Neuron (in vitro differentiated cells): ENCODE measurements around the gene LDAH.

Experiments
- H2AFZ ChIP-seq: one replicate; pipeline ENCODE4 v1.6.1; 2013; ENCODE audit warnings: low read depth, mild to moderate bottlenecking, inconsistent platforms, low read length, moderate library complexity
- H3K27me3 ChIP-seq: one replicate; pipeline ENCODE4 v1.6.1; 2013; ENCODE audit warnings: low read length; ENCODE audit not compliant: insufficient read depth
- H3K36me3 ChIP-seq: one replicate; pipeline ENCODE4 v1.6.1; 2013; ENCODE audit warnings: low read length; ENCODE audit not compliant: insufficient read depth
- H3K4me1 ChIP-seq: one replicate; pipeline ENCODE4 v1.6.1; 2013; ENCODE audit warnings: low read length; ENCODE audit not compliant: insufficient read depth
- H3K4me3 ChIP-seq: 2 replicates; pipeline ENCODE4 v1.5.1; 2013; ENCODE audit warnings: mild to moderate bottlenecking, low read length, moderate library complexity
- H3K9me3 ChIP-seq: one replicate; pipeline ENCODE4 v1.6.1; 2013; ENCODE audit warnings: low read length

LDAH gene

DNA sequence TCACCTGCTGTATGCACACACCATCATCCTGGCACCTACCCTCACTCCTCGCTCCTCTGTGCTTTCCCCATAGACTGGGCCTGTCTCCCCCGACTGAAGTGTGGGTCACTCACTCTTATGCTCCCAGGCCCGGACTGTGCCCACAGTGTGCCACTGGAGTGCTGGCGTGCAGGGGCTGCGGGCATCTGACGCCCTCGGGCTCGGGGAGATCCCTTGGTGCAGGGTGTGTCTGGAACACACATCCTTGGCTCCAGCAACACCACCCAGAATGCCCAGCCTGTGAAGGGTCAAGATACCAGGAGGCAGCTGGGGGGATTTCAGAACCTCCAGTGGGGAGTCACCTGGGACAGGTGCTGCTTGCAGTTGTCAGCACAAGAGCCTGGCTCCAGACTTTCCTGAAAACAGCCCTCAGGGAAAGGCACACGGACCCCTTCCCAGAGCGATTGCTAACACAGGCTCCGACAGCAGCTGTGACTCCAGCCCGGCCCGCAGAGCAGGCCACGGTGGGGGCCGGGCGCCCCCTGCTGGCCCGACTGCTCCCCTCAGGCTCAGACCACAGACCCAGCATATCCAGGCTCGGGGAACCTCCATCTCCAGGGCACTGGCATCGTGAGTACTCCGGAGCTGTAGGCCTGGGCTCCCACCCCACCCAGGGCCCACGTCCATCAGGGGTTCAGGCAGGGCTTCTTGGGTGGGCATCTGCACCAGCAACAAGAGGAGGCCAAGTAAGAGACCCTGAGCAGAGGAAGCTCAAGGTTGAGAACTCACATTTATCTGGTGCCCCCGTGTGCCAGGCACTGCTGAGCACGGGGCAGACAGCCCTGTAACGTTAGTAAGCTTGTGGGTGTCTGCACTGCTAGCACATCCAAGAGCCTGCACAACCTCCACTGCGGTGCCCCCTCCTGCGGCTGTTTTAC lies 180.6 kb downstream of the LDAH start:
- no peaks in the 10 kb centered on the region for H3K4me1 ChIP-seq
- no peaks in the 10 kb centered on the region for H3K27me3 ChIP-seq
- H3K9me3 ChIP-seq, result no peaks in the 10 kb centered on the region
- no peak overlapping the region for H3K4me3 ChIP-seq
- H3K36me3 ChIP-seq, result peaks cover 4% of the 10 kb centered on the region
- H2AFZ ChIP-seq, result no peak overlapping the region

DNA sequence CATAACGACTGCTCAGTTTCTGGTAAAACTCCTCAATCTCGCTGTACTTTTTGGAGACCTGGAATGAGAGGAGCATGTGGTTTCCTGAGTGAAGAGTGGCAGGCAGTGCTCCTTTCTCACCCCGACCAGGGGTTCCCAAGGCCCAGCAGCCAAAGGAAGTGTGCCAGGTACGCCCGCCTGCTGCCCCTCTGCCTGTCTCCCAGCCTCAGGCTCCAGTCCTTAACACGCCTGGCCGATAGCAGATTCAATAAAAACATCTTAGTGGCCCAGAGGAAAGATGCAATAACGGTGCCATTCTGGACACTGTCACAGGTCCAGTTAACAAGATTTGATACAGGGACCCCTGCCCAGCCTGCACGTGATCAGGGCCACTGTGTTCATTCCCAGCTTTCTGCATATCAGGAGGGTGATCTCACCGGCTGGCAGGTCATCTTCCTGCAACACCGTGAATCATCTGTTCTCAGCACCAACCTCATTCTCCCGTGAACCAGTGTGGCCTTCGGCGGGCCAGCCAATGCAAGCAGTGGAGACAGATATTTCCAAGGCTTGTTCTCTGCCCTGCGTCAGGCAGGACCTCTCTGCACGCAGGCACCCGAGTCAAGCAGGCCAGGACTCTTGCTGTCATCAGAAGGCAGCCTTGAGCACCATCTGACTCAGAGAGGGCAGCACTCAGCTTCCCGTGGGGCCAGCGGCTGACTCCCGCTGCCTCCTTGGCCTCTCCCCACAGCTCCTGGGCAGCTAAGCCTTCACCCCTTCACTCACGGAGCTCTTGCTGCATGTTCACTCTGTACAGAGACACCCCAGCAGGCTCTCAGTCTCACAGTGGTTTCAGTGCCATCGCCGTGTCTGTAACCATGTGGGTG lies 181.5 kb downstream of the LDAH start:
- H3K9me3 ChIP-seq, result no peaks in the 10 kb centered on the region
- no peak overlapping the region for H2AFZ ChIP-seq
- H3K4me1 ChIP-seq, result no peaks in the 10 kb centered on the region
- H3K27me3 ChIP-seq, result no peaks in the 10 kb centered on the region
- H3K36me3 ChIP-seq, result peaks cover 4% of the 10 kb centered on the region
- no peak overlapping the region for H3K4me3 ChIP-seq

GRCh38 chr2:20640411-20641122 lies 182.3 kb downstream of the LDAH start:
- H3K4me1 ChIP-seq, result peaks cover 1% of the 10 kb centered on the region
- peaks cover 4% of the 10 kb centered on the region for H3K36me3 ChIP-seq
- H3K27me3 ChIP-seq, result no peaks in the 10 kb centered on the region
- H2AFZ ChIP-seq, result no peak overlapping the region
- H3K4me3 ChIP-seq, result no peak overlapping the region
- no peaks in the 10 kb centered on the region for H3K9me3 ChIP-seq

DNA sequence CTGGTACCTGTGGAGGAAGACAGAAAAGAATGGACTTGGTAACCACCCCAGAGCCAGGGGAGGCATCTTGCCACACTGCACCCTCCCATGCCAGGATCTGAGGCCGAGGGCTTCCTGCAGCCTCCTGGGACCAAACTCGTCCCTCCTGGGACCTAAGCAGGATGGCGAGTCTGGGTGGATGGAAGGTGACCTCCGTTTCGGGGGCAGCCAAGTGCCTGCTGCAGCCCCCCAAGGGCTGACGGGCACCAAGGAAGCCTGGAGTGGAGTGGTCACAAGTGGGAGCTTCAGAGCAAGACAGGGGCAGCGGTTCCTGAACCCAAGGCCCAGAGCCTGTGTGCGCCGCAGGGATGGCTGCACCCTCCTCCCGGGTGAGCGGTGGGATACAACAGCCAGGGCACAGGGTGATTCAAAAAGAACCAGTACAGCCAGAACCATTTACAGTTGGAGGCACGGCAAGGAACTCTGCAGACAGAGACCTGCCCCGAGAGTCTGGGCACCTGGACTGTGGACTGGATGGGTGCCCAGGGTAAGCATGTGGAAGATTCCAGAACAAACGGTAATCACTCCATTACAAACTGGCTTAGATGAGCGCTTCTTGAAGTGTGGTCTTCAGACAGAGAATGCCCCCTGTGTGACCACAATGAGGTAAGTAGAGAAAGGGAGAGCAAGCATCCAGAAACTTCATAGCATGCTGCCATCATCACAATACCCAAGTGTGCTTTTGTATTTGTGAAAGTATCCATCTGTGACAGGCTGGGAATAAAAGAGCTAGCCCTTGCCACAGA lies 184.1 kb downstream of the LDAH start:
- H3K4me1 ChIP-seq, result peaks cover 7% of the 10 kb centered on the region
- H2AFZ ChIP-seq, result no peak overlapping the region
- peaks cover 4% of the 10 kb centered on the region for H3K36me3 ChIP-seq
- H3K4me3 ChIP-seq, result no peak overlapping the region
- H3K27me3 ChIP-seq, result no peaks in the 10 kb centered on the region
- no peaks in the 10 kb centered on the region for H3K9me3 ChIP-seq

- Histone ChIP-seq H3K36me3 (peaks cover 4% of the 10 kb centered on the region), H3K4me3 (no peak overlapping the region), H3K4me1 (peaks cover 7% of the 10 kb centered on the region), H3K9me3 (no peaks in the 10 kb centered on the region), H3K27me3 (no peaks in the 10 kb centered on the region), H2AFZ (no peak overlapping the region)
These were observed 184.9 kb downstream of the LDAH start for GRCh38 chr2:20638014-20638413.

- Histone ChIP-seq H2AFZ (no peak overlapping the region), H3K9me3 (no peaks in the 10 kb centered on the region), H3K27me3 (no peaks in the 10 kb centered on the region), H3K4me1 (peaks cover 7% of the 10 kb centered on the region), H3K36me3 (peaks cover 4% of the 10 kb centered on the region), H3K4me3 (no peak overlapping the region)
These were observed 185.8 kb downstream of the LDAH start for GRCh38 chr2:20637147-20637546.

GRCh38 chr2:20635675-20636584 lies 187.0 kb downstream of the LDAH start:
- no peaks in the 10 kb centered on the region for H3K27me3 ChIP-seq
- H3K4me3 ChIP-seq, result no peak overlapping the region
- H3K36me3 ChIP-seq, result peaks cover 4% of the 10 kb centered on the region
- peak overlapping the region; percentile 84 for H2AFZ ChIP-seq
- H3K9me3 ChIP-seq, result no peaks in the 10 kb centered on the region
- peaks cover 7% of the 10 kb centered on the region for H3K4me1 ChIP-seq

GRCh38 chr2:20635113-20635510 lies 187.8 kb downstream of the LDAH start:
- Histone ChIP-seq H2AFZ (peak overlapping the region; percentile 84), H3K27me3 (no peaks in the 10 kb centered on the region), H3K4me3 (no peak overlapping the region), H3K9me3 (no peaks in the 10 kb centered on the region), H3K36me3 (peaks cover 4% of the 10 kb centered on the region), H3K4me1 (peaks cover 7% of the 10 kb centered on the region)

- Histone ChIP-seq H3K27me3 (no peaks in the 10 kb centered on the region), H3K4me1 (peaks cover 10% of the 10 kb centered on the region), H3K9me3 (no peaks in the 10 kb centered on the region), H3K4me3 (no peak overlapping the region), H2AFZ (no peak overlapping the region), H3K36me3 (no peaks in the 10 kb centered on the region)
These were observed 188.3 kb downstream of the LDAH start for GRCh38 chr2:20634507-20635112.
